Ishikawa (cell line): ENCODE measurements around the gene LAMA1.

Experiments
- CEBPB ChIP-seq: IDR thresholded peaks from 2 replicates; pipeline ENCODE4 v1.6.1; 2012
- CREB1 ChIP-seq: IDR thresholded peaks from 2 replicates; pipeline ENCODE4 v1.6.1; 2012; ENCODE audit warnings: low read depth
- EGR1 ChIP-seq: IDR thresholded peaks from 2 replicates; pipeline ENCODE4 v1.6.1; 2012
- EP300 ChIP-seq: IDR thresholded peaks from 2 replicates; pipeline ENCODE4 v1.6.1; 2012; ENCODE audit warnings: borderline replicate concordance
- MAX ChIP-seq: IDR thresholded peaks from 2 replicates; pipeline ENCODE4 v1.6.1; 2012
- TEAD4 ChIP-seq: IDR thresholded peaks from 2 replicates; pipeline ENCODE4 v1.6.1; 2012
- TF ChIP-seq, protein P1 (sequence below): IDR thresholded peaks from 2 replicates; pipeline ENCODE4 v1.6.1; 2012; ENCODE audit warnings: low read depth, mild to moderate bottlenecking

GRCh38 chr18:7104649-7105048, 12.9 kb downstream of the LAMA1 start:
- TF ChIP-seq MAX (no peak), TEAD4 (no peak), CREB1 (no peak), EGR1 (no peak), CEBPB (no peak), EP300 (no peak)
- TF ChIP-seq, protein P1, sequence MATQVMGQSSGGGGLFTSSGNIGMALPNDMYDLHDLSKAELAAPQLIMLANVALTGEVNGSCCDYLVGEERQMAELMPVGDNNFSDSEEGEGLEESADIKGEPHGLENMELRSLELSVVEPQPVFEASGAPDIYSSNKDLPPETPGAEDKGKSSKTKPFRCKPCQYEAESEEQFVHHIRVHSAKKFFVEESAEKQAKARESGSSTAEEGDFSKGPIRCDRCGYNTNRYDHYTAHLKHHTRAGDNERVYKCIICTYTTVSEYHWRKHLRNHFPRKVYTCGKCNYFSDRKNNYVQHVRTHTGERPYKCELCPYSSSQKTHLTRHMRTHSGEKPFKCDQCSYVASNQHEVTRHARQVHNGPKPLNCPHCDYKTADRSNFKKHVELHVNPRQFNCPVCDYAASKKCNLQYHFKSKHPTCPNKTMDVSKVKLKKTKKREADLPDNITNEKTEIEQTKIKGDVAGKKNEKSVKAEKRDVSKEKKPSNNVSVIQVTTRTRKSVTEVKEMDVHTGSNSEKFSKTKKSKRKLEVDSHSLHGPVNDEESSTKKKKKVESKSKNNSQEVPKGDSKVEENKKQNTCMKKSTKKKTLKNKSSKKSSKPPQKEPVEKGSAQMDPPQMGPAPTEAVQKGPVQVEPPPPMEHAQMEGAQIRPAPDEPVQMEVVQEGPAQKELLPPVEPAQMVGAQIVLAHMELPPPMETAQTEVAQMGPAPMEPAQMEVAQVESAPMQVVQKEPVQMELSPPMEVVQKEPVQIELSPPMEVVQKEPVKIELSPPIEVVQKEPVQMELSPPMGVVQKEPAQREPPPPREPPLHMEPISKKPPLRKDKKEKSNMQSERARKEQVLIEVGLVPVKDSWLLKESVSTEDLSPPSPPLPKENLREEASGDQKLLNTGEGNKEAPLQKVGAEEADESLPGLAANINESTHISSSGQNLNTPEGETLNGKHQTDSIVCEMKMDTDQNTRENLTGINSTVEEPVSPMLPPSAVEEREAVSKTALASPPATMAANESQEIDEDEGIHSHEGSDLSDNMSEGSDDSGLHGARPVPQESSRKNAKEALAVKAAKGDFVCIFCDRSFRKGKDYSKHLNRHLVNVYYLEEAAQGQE = no peak
